HL-60 (cell line): ENCODE measurements around the gene MLYCD.

Source experiments
- DNase-seq, 2 experiments: peaks; one replicate each; pipeline ENCODE4 v3.0.0-alpha.2; 2010 to 2020; ENCODE audit warnings: low read depth in 1 of 2, low spot score in 1 of 2
- H3K27ac ChIP-seq: fragments of 250-450 bp; sonication (Bioruptor Pico); replicated peaks from 2 replicates; pipeline ENCODE4 v1.5.1; 2020; ENCODE audit warnings: mild to moderate bottlenecking, moderate library complexity
- H3K27me3 ChIP-seq: fragments of 250-450 bp; sonication (Bioruptor Pico); 2 replicates; pipeline ENCODE4 v1.5.1; 2021; ENCODE audit warnings: mild to moderate bottlenecking, moderate library complexity; ENCODE audit not compliant: insufficient read depth, poor library complexity, severe bottlenecking
- H3K4me3 ChIP-seq: replicated peaks from 2 replicates; pipeline ENCODE4 v1.5.1; 2011; ENCODE audit warnings: mild to moderate bottlenecking, control low read depth, low read length; ENCODE audit not compliant: insufficient read depth
- CTCF ChIP-seq: IDR thresholded peaks from one replicate; pipeline ENCODE4 v1.5.1; 2011; ENCODE audit warnings: low read length, control low read depth, inconsistent platforms; ENCODE audit not compliant: insufficient read depth
- GABPA ChIP-seq: IDR thresholded peaks from 2 replicates; pipeline ENCODE4 v1.6.1; 2012; ENCODE audit warnings: low read depth
- POLR2AphosphoS5 ChIP-seq: IDR thresholded peaks from 2 replicates; pipeline ENCODE4 v1.6.1; 2012; ENCODE audit warnings: low read depth
- SPI1 ChIP-seq: IDR thresholded peaks from 2 replicates; pipeline ENCODE4 v1.6.1; 2012; ENCODE audit warnings: low read depth, mild to moderate bottlenecking, borderline replicate concordance
- TF ChIP-seq, protein P1 (sequence below): IDR thresholded peaks from 2 replicates; pipeline ENCODE4 v1.6.1; 2012; ENCODE audit warnings: low read depth; ENCODE audit not compliant: insufficient replicate concordance

The MLYCD gene

GRCh38 chr16:83955218-83956130, 56.6 kb downstream of the MLYCD start:
- Histone ChIP-seq H3K4me3 (no peak overlapping the region), H3K27ac (no peak overlapping the region), H3K27me3 (no peaks in the 10 kb centered on the region)
- no peak for DNase-seq
- TF ChIP-seq SPI1 (no peak), CTCF (no peak), GABPA (no peak), POLR2AphosphoS5 (no peak)

DNA sequence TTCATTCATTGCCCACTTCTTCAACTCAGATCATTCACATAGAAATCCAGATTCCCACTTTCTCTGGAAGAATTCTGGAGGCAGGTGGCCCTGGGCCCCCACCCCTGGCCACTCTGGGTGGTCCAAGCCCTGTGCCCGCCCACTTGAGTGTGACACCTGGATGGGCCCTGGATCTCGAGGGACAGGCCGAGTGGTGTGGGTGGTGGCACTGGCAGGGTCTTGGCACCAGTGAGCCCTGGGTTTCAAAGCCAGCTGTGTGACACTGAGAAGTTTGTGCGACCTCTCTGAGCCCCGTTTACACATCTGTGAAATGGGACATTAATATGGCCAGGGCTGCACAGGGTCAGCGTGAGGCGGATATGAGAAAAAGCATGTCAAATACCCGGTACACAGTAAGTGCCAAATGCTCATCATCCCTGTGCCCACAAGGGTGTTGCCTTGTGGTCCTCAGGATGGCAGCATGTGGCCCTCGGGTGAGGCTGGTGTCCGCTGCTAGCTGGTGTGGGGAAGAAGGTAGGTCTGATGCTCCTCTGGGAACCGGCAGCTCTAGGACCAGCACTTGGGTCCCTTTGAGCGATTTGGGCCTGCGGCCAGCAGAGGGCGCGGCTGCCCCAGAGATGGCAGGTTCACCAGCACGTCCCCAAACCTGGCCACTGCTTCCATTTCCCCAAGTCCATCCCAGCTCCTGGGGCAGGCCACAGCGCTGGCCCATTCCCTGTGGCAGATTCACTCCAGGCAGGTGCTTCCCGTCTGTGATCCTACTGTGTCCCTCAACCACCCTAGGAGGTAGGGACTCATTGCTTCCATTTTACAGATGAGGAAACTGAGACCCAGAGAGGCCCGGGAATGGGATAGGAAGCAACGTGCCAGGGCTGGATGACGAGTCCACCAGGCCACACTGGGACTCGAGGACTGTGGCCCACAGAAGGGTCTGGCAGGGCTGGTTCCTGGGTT, 57.7 kb downstream of the MLYCD start:
- DNase-seq: peak; percentile 61 to 74
- Histone ChIP-seq H3K4me3 (no peak overlapping the region), H3K27me3 (no peaks in the 10 kb centered on the region), H3K27ac (no peak overlapping the region)
- TF ChIP-seq, protein P1, sequence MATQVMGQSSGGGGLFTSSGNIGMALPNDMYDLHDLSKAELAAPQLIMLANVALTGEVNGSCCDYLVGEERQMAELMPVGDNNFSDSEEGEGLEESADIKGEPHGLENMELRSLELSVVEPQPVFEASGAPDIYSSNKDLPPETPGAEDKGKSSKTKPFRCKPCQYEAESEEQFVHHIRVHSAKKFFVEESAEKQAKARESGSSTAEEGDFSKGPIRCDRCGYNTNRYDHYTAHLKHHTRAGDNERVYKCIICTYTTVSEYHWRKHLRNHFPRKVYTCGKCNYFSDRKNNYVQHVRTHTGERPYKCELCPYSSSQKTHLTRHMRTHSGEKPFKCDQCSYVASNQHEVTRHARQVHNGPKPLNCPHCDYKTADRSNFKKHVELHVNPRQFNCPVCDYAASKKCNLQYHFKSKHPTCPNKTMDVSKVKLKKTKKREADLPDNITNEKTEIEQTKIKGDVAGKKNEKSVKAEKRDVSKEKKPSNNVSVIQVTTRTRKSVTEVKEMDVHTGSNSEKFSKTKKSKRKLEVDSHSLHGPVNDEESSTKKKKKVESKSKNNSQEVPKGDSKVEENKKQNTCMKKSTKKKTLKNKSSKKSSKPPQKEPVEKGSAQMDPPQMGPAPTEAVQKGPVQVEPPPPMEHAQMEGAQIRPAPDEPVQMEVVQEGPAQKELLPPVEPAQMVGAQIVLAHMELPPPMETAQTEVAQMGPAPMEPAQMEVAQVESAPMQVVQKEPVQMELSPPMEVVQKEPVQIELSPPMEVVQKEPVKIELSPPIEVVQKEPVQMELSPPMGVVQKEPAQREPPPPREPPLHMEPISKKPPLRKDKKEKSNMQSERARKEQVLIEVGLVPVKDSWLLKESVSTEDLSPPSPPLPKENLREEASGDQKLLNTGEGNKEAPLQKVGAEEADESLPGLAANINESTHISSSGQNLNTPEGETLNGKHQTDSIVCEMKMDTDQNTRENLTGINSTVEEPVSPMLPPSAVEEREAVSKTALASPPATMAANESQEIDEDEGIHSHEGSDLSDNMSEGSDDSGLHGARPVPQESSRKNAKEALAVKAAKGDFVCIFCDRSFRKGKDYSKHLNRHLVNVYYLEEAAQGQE: no peak
- TF ChIP-seq CTCF: peak; percentile 90
- TF ChIP-seq GABPA: no peak

DNA sequence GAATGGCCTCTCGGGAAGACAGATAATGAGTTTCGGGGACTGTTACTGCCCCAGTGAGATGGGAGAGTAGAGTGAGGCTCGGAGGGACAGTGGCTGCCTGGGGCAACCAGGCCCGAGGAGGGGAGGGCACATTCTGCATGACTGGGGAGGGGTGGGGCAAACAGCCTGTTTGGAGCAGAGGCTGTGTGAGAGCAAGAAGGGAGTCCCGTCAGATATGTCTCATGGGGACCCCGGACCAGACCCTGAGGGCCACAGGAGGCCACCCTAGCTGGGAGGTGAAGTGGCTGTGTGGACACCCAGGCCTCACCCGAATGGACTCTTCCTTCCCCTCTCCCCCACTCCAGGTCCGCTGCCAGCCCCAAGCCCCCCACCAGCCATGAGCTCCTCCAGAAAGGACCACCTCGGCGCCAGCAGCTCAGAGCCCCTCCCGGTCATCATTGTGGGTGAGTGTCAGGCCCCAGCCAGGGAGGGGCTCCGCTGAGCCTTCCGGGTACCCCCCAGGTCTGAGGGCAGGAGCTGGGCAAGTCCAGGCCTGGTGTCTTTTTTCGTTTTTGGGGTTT, 58.5 kb downstream of the MLYCD start:
- DNase-seq: no peak
- H3K27ac ChIP-seq: no peak overlapping the region
- TF ChIP-seq CTCF (no peak), GABPA (no peak), POLR2AphosphoS5 (no peak), SPI1 (no peak)
- TF ChIP-seq, protein P1: no peak
- H3K4me3 ChIP-seq: no peak overlapping the region
- no peaks in the 10 kb centered on the region for H3K27me3 ChIP-seq
